Astrocyte of the cerebellum (primary cell): ENCODE data around the gene MAP4K3.
"Not testable (repeated sequence)": the region's sequence is repeated elsewhere in the genome, so short reads cannot be mapped to it uniquely, and the experiment has no call there.

Source experiments
- DNase-seq: peaks from one replicate; pipeline ENCODE4 v3.0.0-alpha.2; 2011; ENCODE audit warnings: low read depth
- H3K4me3 ChIP-seq: 2 replicates; pipeline ENCODE4 v1.5.1; 2011; ENCODE audit warnings: mild to moderate bottlenecking, low read depth, low read length, moderate library complexity
- in situ Hi-C: cut with HindIII; loops from 2 replicates; pipeline ENCODE4 v1.10.0; 2017; ENCODE audit warnings: low sequenced_read_pairs
- TF ChIP-seq, protein P1 (sequence below): IDR thresholded peaks from 2 replicates; pipeline ENCODE4 v1.5.1; 2012; ENCODE audit warnings: low read length, low read depth, moderate library complexity, mild to moderate bottlenecking; ENCODE audit errors: missing control alignments

The MAP4K3 gene

GRCh38 chr2:39373181-39373802, 63.8 kb downstream of the MAP4K3 start:
- in situ Hi-C loops = no loop called here
- TF ChIP-seq, protein P1, sequence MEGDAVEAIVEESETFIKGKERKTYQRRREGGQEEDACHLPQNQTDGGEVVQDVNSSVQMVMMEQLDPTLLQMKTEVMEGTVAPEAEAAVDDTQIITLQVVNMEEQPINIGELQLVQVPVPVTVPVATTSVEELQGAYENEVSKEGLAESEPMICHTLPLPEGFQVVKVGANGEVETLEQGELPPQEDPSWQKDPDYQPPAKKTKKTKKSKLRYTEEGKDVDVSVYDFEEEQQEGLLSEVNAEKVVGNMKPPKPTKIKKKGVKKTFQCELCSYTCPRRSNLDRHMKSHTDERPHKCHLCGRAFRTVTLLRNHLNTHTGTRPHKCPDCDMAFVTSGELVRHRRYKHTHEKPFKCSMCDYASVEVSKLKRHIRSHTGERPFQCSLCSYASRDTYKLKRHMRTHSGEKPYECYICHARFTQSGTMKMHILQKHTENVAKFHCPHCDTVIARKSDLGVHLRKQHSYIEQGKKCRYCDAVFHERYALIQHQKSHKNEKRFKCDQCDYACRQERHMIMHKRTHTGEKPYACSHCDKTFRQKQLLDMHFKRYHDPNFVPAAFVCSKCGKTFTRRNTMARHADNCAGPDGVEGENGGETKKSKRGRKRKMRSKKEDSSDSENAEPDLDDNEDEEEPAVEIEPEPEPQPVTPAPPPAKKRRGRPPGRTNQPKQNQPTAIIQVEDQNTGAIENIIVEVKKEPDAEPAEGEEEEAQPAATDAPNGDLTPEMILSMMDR = no peak
- no peak overlapping the region for H3K4me3 ChIP-seq
- no peak for DNase-seq

DNA sequence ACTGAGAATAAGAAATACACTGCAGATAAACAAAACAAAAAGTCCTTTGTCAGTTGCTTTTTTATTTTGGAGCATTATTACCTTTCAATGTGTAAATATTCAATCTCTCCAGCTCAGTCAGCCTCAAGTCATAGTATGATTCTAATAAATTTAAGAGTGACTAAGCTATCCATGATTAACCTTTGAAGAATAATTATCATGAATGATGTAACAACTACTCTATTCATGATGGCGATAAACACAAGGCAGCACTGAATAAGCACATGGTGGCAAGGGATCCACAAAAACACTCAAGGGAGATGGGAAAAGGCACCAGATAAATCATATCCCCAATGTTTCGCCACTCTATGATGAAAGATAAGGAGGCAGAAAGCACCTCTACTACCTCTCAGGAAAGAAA, 67.0 kb downstream of the MAP4K3 start:
- no peak overlapping the region for H3K4me3 ChIP-seq
- TF ChIP-seq, protein P1 = no peak
- in situ Hi-C loops = no loop called here
- no peak for DNase-seq

DNA sequence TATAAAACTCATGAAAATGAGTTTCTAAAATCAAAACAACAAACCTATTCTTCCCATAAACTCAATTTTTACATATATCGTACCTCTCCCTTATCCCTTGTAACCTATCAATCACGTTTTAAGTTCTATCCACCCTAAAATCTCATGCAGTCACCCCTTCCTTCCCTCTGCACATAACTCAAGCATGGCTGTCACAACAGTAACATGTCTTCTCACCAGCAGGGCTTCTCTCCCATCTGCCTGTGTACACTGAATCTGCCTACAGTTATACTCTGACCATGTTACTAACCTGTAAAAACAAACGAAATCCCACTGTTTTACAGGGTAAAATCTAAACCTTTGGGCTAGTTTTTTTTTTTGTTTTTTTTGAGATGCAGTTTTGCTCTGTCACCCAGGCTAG, 68.2 kb downstream of the MAP4K3 start:
- in situ Hi-C loops = no loop called here
- DNase-seq = no peak
- TF ChIP-seq, protein P1 = no peak
- H3K4me3 ChIP-seq = no peak overlapping the region

DNA sequence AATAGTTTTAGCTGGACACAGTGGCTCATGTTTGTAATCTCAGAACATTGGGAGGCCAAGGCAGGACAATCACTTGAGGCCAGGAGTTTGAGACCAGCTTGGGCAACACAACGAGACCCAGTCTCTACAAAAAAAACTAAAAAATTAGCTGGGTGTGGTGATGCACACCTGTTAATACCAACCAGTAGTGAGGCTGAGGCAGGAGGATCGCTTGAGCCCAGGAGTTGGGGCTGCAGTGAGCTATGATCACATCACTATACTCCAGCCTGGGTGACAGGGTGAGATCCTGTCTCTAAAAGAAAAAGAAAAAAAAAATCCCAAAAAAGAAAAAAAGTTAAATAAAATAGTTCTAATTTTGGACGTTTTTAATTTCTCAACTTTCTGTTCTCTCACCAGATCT, 68.7 kb downstream of the MAP4K3 start:
- in situ Hi-C loops = no loop called here
- TF ChIP-seq, protein P1 = no peak
- no peak overlapping the region for H3K4me3 ChIP-seq
- DNase-seq = no peak

DNA sequence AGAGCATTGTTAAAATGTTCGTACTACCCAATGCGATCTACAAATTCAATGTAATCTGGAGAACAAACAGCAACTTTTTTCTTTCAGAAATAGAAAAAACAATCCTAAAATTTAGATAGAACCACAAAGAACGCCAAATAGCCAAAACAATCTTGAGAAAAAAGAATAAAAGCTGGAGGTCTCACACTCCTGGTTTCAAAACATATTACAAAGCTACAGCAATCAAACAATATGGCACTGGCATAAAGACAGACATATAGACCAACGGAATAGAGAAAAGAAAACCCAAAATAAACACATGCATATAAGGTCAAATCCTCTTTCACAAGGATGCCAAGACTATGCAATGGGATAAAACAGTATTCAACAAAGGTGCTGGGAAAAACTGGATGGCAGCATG, 74.5 kb downstream of the MAP4K3 start:
- TF ChIP-seq, protein P1 = no peak
- DNase-seq = no peak
- H3K4me3 ChIP-seq = no peak overlapping the region
- in situ Hi-C loops = no loop called here

GRCh38 chr2:39361511-39361910, 75.6 kb downstream of the MAP4K3 start:
- DNase-seq = no peak
- TF ChIP-seq, protein P1 = no peak
- H3K4me3 ChIP-seq = no peak overlapping the region
- in situ Hi-C loops = no loop called here

DNA sequence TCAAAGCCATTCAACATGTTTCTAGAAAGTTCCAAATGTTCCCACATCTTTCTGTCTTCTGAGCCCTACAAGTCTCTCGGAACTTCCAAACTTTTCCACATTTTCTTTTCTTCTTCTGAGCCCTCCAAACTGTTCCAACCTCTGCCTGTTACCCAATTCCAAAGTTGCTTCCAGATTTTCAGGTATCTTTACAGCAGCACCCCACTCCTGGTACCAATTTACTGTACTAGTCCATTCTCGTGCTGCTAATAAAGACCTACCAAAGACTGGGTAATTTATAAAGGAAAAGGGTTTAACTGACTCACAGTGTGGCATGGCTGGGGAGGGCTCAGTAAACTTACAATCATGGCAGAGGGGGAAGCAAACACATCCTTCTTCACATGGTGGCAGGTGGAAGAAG, 76.7 kb downstream of the MAP4K3 start:
- H3K4me3 ChIP-seq, DNase-seq, in situ Hi-C loops: not testable (repeated sequence)
